Measurements from ENCODE around the gene HNRNPC.

Gene HNRNPC

GRCh38 chr14:21210023-21210422, 59.2 kb downstream of the HNRNPC start:
- DNase-seq (ENCODE audit: low read depth), result no peak

DNA sequence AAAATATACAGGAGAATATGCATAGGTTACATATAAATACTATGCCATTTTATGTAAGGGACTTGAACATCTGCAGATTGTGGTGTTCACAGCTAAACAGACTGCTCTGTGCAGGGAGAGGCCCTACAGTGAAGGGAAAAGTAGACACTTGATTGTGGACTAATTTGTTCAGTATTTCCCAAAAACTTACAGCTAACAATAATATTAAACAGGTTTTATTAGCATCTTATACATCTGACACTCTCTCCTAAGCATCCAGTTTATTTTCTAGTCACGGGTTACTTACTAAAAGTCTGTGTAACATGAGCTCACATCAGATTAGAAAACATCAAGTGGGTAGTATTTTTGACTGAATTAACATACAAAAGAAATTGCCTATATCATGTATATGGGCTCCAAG, 60.1 kb downstream of the HNRNPC start:
- DNase-seq (ENCODE audit: low read depth), result no peak

DNA sequence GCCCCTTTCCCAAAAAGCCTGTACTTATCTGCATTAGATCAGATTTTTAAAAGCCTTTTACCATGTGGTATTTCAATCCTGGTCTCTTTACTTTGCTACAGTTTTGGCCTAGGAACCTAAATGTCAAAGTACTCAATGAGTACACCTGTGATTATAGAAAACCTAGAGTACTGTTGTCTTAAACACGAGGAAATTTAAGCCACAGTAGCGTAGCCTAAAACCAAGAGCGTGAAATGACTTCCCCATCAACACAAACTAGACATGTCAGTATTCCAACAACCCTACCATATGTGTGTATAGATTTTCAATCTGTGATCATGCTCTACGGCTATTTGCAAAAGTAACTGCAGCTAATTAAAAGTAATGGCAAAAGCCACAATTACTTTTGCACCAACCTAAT, 60.7 kb downstream of the HNRNPC start:
- no peak for DNase-seq (ENCODE audit: low read depth)

DNA sequence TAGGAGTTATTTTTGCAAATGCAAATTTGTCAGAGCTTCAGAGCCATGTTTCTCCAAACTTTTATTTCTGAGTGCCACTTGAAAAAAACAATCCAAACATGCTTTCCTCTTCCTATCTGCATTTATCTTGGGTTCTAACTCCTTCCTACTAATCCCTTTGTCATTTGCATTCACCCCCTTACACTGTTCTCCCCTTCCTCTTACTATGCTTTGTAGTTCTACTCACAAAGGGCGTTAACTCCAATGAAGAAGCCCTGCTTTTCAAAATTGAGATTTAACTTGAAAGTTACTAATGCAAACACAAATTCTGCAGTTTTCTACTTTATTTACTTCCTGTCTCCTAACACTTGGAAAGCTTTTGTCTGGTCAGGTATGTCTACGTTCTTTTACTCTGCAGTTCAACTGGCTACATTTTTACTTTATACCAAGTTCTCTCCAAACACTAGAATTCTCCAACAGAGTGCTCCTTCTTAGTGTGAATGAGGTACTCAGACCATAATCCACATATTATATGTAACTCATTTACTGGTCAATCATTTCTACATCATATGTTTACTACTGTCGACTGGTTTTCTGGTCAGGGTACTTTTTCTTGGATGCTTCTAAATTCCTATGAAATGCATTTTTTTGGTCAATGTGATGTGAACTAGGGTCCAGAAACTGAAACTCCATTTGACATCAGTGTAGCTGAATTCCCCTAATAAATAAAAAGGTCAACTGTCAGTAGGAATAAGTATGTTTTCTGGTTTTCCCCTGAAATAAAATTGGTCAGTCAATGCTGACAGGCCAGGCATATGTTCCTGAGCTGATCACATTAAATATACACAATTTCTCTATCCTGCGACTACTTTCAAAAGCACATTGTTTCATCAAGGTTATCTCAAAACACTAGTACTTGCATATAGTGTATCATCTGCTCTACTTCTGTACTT, 62.2 kb downstream of the HNRNPC start:
- no peak for DNase-seq (ENCODE audit: low read depth)

DNA sequence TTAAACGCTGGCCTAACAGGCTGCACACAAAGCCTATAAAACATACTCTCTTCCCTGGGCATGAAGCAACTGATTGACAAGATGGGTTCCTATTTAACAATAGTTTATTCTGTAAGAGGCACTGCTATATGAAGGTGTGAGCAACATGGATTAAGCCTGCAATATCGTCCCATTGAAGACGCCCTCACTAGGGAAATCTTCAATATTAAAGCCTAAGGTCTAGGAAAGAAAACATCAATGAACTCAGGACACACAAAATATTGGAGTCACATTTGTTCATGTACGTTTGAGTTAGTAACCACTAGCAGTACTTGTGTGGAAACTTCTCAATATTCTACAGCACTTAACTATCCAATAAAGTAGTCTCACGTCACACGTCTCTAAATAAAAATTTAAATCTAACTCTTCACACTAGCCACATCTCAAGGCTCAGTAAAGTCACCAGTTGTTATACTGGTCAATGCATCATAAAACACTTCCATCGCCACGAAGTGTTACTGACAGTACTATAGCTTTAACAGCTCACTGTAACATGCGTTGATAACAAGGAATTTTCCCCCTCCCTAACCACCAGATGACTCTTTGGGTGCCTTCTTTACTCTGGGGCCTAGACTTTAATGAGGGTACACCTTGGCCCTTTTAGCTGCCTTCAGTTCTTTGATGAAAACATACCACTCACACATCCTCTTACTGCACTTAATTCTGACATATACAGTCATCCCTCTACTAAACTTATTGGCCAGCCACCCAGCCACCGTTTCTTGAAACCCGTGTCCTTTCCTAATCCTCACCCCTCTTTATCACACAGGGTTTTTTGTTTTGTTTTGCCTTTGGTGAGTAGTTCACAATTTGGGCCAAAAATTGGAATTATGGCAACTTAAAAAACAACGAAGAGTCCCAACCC, 63.3 kb downstream of the HNRNPC start:
- no peak for DNase-seq (ENCODE audit: low read depth)

- DNase-seq (ENCODE audit: low read depth), result no peak
These were observed 64.1 kb downstream of the HNRNPC start for GRCh38 chr14:21205026-21205677.

- DNase-seq (ENCODE audit: low read depth), result no peak
These were observed 64.8 kb downstream of the HNRNPC start for GRCh38 chr14:21204167-21205025.

DNA sequence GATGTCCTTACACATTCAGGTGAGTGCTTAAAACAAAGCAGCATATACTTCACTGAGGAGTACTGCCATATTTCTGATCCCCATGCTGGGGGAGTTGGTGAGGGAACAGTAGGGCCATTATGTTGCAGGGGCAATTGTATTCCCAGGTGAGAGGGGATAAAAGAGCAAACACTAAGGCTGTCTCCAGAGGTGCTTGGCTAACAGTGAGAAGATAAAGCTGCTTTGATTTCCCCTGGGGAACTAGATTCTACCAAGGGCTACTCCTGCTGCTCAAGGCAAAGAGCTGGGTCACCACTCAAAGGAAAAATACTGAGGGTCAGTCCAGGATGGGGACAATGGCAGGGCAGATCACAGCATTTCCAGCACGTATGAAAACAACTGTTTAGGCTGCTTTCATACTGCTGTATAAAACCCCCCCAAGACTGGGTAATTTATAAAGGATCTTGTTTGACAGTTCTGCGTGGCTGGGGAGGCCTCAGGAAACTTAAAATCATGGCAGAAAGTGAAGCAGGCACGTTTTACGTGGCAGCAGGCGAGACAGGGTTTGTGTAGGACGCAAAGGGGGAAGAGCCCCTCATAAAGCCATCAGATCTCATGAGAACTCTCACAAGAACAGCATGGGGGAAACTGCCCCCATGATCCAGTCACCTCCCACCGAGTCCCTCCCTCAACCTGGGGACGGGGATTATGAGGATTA, 65.6 kb downstream of the HNRNPC start:
- DNase-seq (ENCODE audit: low read depth), result no peak

DNA sequence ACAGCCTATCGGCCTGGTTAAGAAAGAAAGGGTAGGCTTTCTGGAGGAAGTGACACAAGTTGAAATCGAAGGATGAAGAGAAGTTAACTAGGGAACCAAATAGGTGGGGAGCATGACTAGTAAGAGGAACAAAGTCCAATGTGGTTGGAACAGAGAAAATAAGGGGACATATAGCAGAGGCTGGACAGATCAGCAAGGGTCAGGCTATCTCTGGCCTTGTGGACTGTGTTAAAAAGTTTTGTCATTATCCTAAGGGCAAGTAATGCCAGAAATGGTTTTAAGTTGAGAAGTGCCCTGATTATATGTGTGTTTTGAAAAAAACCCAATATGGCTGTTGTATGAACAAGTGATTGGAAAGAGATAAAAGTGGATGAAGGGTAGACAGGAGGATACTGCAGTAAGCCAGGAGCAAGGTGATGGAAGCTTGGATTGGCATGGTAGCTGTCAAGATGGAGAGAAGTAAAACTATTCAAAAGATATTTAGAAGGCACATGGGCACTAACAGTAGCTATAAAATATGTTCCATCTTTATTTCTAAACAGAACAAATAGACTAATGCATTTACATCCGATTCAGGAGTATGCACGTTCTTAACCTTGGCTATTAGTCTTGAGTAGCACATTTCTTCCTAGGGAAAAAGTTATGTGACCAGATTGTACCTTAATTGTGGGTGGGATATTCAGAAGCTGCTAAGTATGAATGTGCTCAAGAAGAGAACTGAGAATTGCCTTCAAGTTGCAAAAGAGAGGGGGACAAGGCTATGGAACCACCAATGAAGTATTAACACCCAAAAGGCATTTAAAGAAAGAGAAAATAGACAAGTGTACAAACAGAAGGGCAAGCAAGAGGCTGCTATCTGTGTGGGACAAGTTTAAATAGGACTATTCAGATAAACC, 66.5 kb downstream of the HNRNPC start:
- DNase-seq (ENCODE audit: low read depth), result no peak

DNA sequence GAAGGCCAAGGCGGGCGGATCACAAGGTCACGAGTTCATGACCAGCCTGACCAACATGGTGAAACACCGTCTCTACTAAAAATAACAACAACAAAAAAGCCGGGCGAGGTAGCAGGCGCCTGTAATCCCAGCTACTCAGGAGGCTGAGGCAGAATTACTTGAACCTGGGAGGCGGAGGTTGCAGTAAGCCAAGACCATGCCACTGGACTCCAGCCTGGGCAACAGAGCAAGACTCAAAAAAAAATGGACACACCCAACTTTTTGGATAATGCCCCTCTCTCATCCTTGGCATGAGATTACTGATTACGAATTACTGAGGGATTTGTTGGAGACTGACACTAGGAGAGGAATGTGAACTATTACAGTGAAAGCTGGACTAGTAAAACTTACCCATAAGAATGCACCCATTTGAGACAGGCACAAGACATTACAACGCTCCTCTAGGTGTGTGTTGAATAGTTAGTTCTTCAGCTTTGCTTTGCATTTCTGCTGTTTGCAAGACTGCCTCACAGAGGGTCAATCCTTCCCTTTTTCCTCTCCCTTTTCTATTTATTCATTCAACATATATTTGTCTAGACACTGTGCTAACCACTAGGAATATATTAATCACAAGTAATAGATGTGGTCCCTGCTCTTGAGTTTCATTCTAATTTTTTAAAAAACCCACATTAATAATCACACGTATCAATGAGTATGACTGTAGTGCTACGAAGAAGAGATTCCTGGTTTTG, 67.3 kb downstream of the HNRNPC start:
- DNase-seq (ENCODE audit: low read depth), result no peak

GRCh38 chr14:21200752-21201461, 68.3 kb downstream of the HNRNPC start:
- DNase-seq (ENCODE audit: low read depth), result no peak

DNA sequence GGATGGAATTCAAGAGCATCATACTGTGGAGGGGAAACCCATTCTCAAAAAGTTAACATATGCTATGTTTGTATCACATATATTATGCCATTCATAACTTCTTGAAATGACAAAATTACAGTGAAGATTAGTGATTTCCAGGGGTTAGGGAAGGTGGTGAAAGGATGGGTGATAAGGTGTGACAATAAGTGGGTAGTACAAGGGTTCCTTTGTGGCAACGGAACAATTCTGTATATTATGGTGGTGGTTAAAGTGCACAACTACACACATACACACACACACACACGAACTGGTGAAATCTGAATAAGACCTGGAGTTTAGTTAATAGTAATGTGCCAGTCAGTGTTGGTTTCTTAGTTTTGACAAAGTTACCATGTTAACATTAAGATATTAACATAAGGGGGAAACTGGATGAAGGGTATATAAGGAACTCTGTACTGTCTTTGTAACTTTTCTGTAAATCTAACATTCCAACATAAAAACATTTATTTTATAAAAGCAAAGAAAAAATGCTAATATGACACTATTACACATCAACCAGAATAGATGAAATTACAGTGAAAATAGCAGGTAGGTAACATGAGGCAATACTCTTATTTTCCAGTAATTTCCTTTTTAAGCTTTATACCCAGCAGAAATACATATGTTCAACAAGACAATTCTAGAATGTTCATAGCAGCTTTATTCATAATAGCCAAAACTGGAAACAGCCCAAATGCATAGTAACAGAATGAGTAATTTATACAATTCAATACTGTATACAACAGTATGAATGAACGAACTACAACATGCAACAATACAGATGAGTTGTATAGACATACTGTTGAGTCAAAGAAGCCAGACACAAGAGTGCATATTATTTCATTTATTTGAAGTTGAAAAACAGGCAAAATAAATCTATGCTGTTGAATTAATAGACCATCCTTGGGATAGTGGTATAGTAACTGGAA, 69.4 kb downstream of the HNRNPC start:
- DNase-seq (ENCODE audit: low read depth), result no peak

DNA sequence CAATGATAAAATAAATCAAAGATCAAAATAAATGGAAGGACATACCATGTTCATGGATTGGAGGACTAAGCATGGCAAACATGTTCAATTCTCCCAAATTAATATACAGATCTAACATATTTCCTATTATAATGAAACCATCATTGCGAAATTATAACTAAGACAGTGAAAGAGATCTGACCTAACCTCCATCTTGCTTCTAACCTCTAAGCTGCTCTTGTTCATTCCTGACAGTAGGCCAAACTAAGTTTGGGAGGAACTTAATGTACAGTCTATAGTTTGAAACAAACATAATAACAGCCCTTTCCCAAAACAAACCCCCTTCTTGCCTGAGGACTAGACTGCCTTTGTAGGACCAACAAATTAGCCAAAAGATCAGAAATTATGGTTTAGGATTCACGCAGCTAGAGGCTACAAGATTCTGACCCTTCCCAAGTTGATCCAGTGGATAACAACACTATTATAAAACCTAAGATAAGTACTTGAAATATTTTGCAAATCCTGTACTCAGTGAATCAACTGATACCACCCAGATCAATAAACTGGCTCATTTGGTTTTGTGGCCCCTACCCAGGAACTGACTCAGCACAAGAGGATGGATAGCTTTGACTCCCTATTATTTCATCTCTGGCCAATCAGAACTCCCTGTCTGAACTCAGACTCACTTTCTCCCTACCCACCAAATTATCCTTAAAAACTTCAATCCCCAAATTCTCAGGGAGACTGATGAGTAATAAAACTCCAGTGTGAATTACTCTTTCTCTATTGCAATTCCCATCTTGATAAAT, 71.6 kb downstream of the HNRNPC start:
- no peak for DNase-seq (ENCODE audit: low read depth)

DNA sequence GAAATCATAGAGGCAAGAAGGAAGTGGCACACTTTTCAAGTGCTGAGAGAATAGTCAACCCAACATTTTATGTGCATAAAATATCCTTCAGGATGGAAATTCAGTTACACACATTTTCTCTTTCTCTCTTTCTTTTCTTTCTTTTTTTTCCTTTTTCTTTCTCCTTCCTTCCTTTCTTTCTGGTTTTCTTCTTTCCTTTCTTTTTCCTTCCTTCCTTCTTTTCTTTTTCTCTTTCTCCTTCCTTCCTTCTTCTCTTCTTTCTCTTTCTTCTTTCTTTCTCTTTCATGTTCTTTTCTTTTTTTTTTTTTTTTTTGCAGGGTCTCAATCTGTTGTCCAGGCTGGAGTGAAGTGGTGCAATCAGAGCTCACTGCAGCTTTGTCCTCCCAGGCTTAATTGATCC, 74.6 kb downstream of the HNRNPC start:
- DNase-seq (ENCODE audit: low read depth), result no peak

DNA sequence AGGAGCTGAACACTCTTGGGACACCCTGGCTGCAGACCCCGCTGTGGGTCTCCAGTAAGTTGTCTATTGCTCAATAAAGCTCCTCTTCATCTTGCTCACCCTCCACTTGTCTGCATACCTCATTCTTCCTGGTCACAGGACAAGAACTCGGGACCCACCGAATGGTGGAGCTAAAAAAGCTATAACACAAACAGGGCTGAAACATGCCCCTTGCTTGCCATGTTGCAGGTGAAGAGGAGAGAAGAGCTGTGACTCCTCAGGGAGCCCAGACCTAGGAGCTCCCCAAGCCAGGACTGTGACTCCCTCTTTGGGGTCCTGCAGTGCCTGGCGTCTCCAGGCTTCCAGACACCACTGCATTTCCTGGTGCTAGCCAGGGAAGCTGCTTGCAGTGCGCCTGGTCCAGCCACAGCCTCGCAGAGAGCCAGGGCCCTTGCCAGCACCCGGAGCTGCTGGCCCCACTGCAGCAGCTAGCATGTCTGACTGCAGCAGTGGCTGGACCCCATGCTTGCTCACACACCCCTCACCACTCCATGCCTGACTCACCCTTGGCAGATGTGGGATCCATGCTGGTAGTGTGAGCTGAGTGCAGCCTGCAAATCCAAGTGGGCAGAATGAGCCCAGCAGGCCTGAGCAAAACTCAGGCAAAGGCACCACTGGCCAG, 76.2 kb downstream of the HNRNPC start:
- DNase-seq (ENCODE audit: low read depth), result no peak

GRCh38 chr14:21192447-21192822, 76.8 kb downstream of the HNRNPC start:
- no peak for DNase-seq (ENCODE audit: low read depth)

All from activated T-cell treated with anti-CD3 and anti-CD28 coated beads for 48 hours (primary cell).